HEK293 (cell line): ENCODE data around the gene FOXO3.
"Not testable (repeated sequence)": the region's sequence is repeated elsewhere in the genome, so short reads cannot be mapped to it uniquely, and the experiment has no call there.

Experiments used
- ZNF626 ChIP-seq: fragments of 450-650 bp; sonication (Bioruptor Pico); formaldehyde crosslinking; IDR thresholded peaks from 2 replicates; pipeline ENCODE4 v1.5.1; 2018; ENCODE audit warnings: missing biosample characterization, missing genetic modification characterization, inconsistent platforms
- ZNF830 ChIP-seq: fragments of 450-650 bp; IDR thresholded peaks from 2 replicates; pipeline ENCODE4 v1.5.0; 2018; ENCODE audit warnings: missing biosample characterization, missing genetic modification characterization, low read depth, mild to moderate bottlenecking, moderate library complexity
- TF ChIP-seq, protein P1 (sequence below): fragments of 450-650 bp; formaldehyde crosslinking; IDR thresholded peaks from 2 replicates; pipeline ENCODE4 v1.5.1; 2016; ENCODE audit warnings: missing biosample characterization, missing genetic modification characterization
- TF ChIP-seq, protein P2 (sequence below): fragments of 450-650 bp; formaldehyde crosslinking; IDR thresholded peaks from 2 replicates; pipeline ENCODE4 v1.5.1; 2016; ENCODE audit warnings: missing biosample characterization, missing genetic modification characterization, borderline replicate concordance

DNA sequence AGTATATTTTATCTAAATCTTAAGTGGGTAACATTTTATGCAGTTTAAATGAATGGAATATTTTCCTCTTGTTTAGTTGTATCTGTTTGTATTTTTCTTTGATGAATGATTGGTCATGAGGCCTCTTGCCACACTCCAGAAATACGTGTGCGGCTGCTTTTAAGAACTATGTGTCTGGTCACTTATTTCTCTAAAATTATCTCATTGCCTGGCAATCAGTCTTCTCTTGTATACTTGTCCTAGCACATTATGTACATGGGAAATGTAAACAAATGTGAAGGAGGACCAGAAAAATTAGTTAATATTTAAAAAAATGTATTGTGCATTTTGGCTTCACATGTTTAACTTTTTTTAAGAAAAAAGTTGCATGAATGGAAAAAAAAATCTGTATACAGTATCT lies 123.3 kb downstream of the FOXO3 start:
- TF ChIP-seq, protein P1, sequence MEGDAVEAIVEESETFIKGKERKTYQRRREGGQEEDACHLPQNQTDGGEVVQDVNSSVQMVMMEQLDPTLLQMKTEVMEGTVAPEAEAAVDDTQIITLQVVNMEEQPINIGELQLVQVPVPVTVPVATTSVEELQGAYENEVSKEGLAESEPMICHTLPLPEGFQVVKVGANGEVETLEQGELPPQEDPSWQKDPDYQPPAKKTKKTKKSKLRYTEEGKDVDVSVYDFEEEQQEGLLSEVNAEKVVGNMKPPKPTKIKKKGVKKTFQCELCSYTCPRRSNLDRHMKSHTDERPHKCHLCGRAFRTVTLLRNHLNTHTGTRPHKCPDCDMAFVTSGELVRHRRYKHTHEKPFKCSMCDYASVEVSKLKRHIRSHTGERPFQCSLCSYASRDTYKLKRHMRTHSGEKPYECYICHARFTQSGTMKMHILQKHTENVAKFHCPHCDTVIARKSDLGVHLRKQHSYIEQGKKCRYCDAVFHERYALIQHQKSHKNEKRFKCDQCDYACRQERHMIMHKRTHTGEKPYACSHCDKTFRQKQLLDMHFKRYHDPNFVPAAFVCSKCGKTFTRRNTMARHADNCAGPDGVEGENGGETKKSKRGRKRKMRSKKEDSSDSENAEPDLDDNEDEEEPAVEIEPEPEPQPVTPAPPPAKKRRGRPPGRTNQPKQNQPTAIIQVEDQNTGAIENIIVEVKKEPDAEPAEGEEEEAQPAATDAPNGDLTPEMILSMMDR (tag by site-specific recombination): not testable (repeated sequence)
- TF ChIP-seq, protein P2, sequence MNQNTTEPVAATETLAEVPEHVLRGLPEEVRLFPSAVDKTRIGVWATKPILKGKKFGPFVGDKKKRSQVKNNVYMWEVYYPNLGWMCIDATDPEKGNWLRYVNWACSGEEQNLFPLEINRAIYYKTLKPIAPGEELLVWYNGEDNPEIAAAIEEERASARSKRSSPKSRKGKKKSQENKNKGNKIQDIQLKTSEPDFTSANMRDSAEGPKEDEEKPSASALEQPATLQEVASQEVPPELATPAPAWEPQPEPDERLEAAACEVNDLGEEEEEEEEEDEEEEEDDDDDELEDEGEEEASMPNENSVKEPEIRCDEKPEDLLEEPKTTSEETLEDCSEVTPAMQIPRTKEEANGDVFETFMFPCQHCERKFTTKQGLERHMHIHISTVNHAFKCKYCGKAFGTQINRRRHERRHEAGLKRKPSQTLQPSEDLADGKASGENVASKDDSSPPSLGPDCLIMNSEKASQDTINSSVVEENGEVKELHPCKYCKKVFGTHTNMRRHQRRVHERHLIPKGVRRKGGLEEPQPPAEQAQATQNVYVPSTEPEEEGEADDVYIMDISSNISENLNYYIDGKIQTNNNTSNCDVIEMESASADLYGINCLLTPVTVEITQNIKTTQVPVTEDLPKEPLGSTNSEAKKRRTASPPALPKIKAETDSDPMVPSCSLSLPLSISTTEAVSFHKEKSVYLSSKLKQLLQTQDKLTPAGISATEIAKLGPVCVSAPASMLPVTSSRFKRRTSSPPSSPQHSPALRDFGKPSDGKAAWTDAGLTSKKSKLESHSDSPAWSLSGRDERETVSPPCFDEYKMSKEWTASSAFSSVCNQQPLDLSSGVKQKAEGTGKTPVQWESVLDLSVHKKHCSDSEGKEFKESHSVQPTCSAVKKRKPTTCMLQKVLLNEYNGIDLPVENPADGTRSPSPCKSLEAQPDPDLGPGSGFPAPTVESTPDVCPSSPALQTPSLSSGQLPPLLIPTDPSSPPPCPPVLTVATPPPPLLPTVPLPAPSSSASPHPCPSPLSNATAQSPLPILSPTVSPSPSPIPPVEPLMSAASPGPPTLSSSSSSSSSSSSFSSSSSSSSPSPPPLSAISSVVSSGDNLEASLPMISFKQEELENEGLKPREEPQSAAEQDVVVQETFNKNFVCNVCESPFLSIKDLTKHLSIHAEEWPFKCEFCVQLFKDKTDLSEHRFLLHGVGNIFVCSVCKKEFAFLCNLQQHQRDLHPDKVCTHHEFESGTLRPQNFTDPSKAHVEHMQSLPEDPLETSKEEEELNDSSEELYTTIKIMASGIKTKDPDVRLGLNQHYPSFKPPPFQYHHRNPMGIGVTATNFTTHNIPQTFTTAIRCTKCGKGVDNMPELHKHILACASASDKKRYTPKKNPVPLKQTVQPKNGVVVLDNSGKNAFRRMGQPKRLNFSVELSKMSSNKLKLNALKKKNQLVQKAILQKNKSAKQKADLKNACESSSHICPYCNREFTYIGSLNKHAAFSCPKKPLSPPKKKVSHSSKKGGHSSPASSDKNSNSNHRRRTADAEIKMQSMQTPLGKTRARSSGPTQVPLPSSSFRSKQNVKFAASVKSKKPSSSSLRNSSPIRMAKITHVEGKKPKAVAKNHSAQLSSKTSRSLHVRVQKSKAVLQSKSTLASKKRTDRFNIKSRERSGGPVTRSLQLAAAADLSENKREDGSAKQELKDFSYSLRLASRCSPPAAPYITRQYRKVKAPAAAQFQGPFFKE (tag by site-specific recombination): not testable (repeated sequence)
- not testable (repeated sequence) for TF ChIP-seq ZNF626, ZNF830 (tag by site-specific recombination)
